ENCODE results near the gene ZNF524.

DNA sequence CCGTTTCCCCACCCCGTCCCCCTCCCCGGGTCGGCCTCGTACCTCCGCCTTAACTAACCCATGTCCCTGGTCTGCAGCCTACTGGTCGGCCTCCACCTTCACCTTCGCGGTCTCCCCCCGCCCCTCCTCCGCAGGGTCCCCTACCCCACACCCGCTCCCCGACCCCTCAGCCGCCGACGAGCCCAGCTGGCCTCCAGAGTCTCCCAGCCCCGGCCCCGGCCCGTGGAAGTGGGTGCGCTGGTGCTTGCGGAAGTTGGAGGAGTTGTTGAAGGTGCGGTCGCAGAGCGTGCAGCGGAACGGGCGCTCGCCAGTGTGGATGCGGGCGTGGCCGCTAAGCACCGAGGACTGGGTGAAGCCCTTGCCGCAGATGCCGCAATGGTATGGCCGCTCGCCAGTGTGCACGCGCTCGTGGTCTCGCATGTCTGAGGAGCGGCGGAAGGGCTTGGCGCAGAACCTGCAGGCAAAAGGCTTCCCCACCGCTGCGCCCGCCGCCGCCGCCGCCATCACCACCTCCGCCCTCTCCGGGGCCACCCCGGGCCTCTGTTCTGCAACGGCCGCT, 21.7 kb downstream of the ZNF524 start:
- TF ChIP-seq, protein P1, sequence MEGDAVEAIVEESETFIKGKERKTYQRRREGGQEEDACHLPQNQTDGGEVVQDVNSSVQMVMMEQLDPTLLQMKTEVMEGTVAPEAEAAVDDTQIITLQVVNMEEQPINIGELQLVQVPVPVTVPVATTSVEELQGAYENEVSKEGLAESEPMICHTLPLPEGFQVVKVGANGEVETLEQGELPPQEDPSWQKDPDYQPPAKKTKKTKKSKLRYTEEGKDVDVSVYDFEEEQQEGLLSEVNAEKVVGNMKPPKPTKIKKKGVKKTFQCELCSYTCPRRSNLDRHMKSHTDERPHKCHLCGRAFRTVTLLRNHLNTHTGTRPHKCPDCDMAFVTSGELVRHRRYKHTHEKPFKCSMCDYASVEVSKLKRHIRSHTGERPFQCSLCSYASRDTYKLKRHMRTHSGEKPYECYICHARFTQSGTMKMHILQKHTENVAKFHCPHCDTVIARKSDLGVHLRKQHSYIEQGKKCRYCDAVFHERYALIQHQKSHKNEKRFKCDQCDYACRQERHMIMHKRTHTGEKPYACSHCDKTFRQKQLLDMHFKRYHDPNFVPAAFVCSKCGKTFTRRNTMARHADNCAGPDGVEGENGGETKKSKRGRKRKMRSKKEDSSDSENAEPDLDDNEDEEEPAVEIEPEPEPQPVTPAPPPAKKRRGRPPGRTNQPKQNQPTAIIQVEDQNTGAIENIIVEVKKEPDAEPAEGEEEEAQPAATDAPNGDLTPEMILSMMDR (conservative IDR thresholded peaks at IDR 0.05; ENCODE audit: low read length): no peak
- TF ChIP-seq EZH2phosphoT487 (IDR thresholded peaks at IDR 0.05; ENCODE audit: borderline replicate concordance, low read depth, low read length): no peak

All from OCI-LY7 (cell line).